Measurements from ENCODE around the gene SMAD2.

DNA sequence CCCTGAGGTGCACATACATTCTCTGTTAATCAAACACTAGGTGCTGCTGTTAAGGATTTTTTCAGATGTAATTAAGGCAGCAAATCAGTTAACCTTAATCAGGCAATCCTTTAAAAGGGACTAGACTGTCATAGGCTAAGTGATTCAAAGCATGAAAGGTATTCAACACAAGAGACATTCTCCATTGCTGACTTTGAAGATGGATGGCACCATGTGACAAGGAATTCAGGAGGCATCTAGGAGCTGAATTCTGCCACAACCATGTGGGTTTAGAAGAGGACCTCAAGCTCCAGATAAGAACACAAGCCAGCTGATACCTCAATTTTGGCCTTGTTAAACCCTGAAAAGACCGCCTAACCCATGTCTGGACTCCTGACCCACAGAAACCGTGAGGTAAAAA is 84.0 kb downstream of the SMAD2 start:
- TF ChIP-seq, protein P1, sequence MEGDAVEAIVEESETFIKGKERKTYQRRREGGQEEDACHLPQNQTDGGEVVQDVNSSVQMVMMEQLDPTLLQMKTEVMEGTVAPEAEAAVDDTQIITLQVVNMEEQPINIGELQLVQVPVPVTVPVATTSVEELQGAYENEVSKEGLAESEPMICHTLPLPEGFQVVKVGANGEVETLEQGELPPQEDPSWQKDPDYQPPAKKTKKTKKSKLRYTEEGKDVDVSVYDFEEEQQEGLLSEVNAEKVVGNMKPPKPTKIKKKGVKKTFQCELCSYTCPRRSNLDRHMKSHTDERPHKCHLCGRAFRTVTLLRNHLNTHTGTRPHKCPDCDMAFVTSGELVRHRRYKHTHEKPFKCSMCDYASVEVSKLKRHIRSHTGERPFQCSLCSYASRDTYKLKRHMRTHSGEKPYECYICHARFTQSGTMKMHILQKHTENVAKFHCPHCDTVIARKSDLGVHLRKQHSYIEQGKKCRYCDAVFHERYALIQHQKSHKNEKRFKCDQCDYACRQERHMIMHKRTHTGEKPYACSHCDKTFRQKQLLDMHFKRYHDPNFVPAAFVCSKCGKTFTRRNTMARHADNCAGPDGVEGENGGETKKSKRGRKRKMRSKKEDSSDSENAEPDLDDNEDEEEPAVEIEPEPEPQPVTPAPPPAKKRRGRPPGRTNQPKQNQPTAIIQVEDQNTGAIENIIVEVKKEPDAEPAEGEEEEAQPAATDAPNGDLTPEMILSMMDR (IDR thresholded peaks at IDR 0.05) = no peak
- no peak for TF ChIP-seq POLR2A (IDR thresholded peaks at IDR 0.05)

Measured in lower leg skin (tissue), 3 donors.